ENCODE measurements around the gene MAGOH.

Gene MAGOH

GRCh38 chr1:53198241-53198651 is 40.1 kb downstream of the MAGOH start:
- no peak overlapping the region for H2AFZ ChIP-seq (ENCODE audit: low read depth, low read length)
- no peak overlapping the region for H3K27ac ChIP-seq (ENCODE audit: low read length)
- peak overlapping the region; percentile 70 for H3K4me2 ChIP-seq (ENCODE audit: insufficient read depth, low read length)
- TF ChIP-seq, protein P1, sequence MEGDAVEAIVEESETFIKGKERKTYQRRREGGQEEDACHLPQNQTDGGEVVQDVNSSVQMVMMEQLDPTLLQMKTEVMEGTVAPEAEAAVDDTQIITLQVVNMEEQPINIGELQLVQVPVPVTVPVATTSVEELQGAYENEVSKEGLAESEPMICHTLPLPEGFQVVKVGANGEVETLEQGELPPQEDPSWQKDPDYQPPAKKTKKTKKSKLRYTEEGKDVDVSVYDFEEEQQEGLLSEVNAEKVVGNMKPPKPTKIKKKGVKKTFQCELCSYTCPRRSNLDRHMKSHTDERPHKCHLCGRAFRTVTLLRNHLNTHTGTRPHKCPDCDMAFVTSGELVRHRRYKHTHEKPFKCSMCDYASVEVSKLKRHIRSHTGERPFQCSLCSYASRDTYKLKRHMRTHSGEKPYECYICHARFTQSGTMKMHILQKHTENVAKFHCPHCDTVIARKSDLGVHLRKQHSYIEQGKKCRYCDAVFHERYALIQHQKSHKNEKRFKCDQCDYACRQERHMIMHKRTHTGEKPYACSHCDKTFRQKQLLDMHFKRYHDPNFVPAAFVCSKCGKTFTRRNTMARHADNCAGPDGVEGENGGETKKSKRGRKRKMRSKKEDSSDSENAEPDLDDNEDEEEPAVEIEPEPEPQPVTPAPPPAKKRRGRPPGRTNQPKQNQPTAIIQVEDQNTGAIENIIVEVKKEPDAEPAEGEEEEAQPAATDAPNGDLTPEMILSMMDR (IDR thresholded peaks at IDR 0.05; ENCODE audit: borderline replicate concordance, extremely low read depth, low read length, poor library complexity, severe bottlenecking), result no peak
- no peak for TF ChIP-seq EZH2 (IDR thresholded peaks at IDR 0.05; ENCODE audit: borderline replicate concordance, low read depth, low read length, severe bottlenecking)
- no peaks in the 10 kb centered on the region for H4K20me1 ChIP-seq (ENCODE audit: insufficient read depth, low read length)
- H3K36me3 ChIP-seq (ENCODE audit: insufficient read depth, low read length), result peaks cover 24% of the 10 kb centered on the region
- ATAC-seq (ENCODE audit: insufficient read depth, low read depth), result no peak
- peak overlapping the region in 1 of 2 experiments; percentile 60; a peak in 1 of 4 replicates for H3K4me3 ChIP-seq (ENCODE audit: low read depth in 1 of 2, low read length in 2 of 2)
- H3K4me1 ChIP-seq (ENCODE audit: insufficient read depth, low read length), result peaks cover 21% of the 10 kb centered on the region
- DNase-seq, result no peak
- H3K27me3 ChIP-seq (ENCODE audit: insufficient read depth, low read length, poor library complexity), result no peaks in the 10 kb centered on the region
- H3K9ac ChIP-seq (ENCODE audit: low read depth, low read length), result peak overlapping the region; percentile 92
- H3K79me2 ChIP-seq (ENCODE audit: insufficient read depth, low read length), result peaks cover 18% of the 10 kb centered on the region
- no peaks in the 10 kb centered on the region for H3K9me3 ChIP-seq (ENCODE audit: insufficient read depth, low read length, severe bottlenecking)

DNA sequence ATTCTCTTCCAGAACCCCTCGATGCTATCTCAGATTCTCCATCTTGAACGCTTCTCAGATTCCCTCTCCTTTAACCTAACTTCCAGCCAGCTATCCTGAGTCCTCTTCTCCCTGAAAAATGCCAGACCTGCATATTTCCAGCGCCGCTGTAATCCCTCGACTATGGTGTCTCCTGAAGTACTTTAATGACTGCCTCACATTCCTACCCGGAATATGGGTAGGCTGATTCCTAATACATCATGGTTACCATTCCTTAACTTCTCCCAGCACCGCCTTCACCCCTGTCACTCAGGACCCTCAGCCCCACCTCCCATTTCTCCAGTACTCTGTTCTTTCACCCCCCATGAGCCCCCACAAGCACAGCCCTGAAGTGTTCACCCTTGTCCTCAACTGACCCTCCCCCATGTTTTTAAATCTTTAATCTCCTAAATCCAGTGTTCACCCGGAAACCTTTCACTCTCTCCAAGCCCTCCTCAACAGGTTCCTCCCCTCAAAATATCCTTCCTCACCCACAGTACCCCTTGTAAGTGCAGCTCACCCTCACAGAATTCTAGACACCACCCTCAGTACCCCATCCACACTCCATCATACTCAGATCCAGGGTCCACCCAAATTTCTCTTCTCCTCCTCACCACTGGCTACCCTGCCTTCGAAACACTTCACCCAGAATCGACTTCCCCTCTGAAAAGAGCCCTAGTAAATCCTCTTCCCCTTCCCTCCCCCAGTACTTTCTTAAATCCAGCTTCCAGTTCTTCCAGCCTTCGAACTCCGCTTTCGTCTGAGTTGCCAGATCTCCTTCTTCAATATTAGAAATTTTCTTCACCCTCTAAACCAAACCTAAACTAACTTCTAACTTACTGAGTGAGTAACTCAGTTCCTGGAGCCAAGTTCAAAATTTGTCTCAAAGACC is 40.8 kb downstream of the MAGOH start:
- no peaks in the 10 kb centered on the region for H3K27me3 ChIP-seq (ENCODE audit: insufficient read depth, low read length, poor library complexity)
- peaks cover 18% of the 10 kb centered on the region for H3K79me2 ChIP-seq (ENCODE audit: insufficient read depth, low read length)
- TF ChIP-seq EZH2 (IDR thresholded peaks at IDR 0.05; ENCODE audit: borderline replicate concordance, low read depth, low read length, severe bottlenecking), result no peak
- TF ChIP-seq, protein P1 (IDR thresholded peaks at IDR 0.05; ENCODE audit: borderline replicate concordance, extremely low read depth, low read length, poor library complexity, severe bottlenecking), result no peak
- no peak for DNase-seq
- no peak for ATAC-seq (ENCODE audit: insufficient read depth, low read depth)
- peaks cover 21% of the 10 kb centered on the region for H3K4me1 ChIP-seq (ENCODE audit: insufficient read depth, low read length)
- H3K4me3 ChIP-seq (ENCODE audit: low read depth in 1 of 2, low read length in 2 of 2), result peak overlapping the region; percentile 25 to 60; a peak in 3 of 4 replicates
- H3K36me3 ChIP-seq (ENCODE audit: insufficient read depth, low read length), result peaks cover 17% of the 10 kb centered on the region
- H4K20me1 ChIP-seq (ENCODE audit: insufficient read depth, low read length), result no peaks in the 10 kb centered on the region
- peak overlapping the region; percentile 69 for H2AFZ ChIP-seq (ENCODE audit: low read depth, low read length)
- peak overlapping the region; percentile 70 for H3K4me2 ChIP-seq (ENCODE audit: insufficient read depth, low read length)
- peak overlapping the region; percentile 92 for H3K9ac ChIP-seq (ENCODE audit: low read depth, low read length)
- H3K9me3 ChIP-seq (ENCODE audit: insufficient read depth, low read length, severe bottlenecking), result no peaks in the 10 kb centered on the region
- peak overlapping the region; percentile 67 for H3K27ac ChIP-seq (ENCODE audit: low read length)

- H3K4me2 ChIP-seq (ENCODE audit: insufficient read depth, low read length), result peak within 1 kb of the TSS; percentile 70
- H3K79me2 ChIP-seq (ENCODE audit: insufficient read depth, low read length), result peaks cover 18% of the 10 kb centered on the region
- ATAC-seq (ENCODE audit: insufficient read depth, low read depth) (peak; percentile 97), DNase-seq (peak; percentile 93)
- H3K27me3 ChIP-seq (ENCODE audit: insufficient read depth, low read length, poor library complexity), result no peaks in the 10 kb centered on the region
- peak within 1 kb of the TSS; percentile 67 for H3K27ac ChIP-seq (ENCODE audit: low read length)
- H3K36me3 ChIP-seq (ENCODE audit: insufficient read depth, low read length), result peaks cover 9% of the 10 kb centered on the region; the same call in 1 of the 2 replicates
- H3K9ac ChIP-seq (ENCODE audit: low read depth, low read length), result peak within 1 kb of the TSS; percentile 92
- no peaks in the 10 kb centered on the region for H4K20me1 ChIP-seq (ENCODE audit: insufficient read depth, low read length)
- TF ChIP-seq, protein P1 (IDR thresholded peaks at IDR 0.05; ENCODE audit: borderline replicate concordance, extremely low read depth, low read length, poor library complexity, severe bottlenecking), result no peak
- no peak for TF ChIP-seq EZH2 (IDR thresholded peaks at IDR 0.05; ENCODE audit: borderline replicate concordance, low read depth, low read length, severe bottlenecking)
- H2AFZ ChIP-seq (ENCODE audit: low read depth, low read length), result peak within 1 kb of the TSS; percentile 86
- H3K4me3 ChIP-seq (ENCODE audit: low read depth in 1 of 2, low read length in 2 of 2), result peak within 1 kb of the TSS; percentile 25 to 60; a peak in 3 of 4 replicates
- H3K4me1 ChIP-seq (ENCODE audit: insufficient read depth, low read length), result peaks cover 21% of the 10 kb centered on the region
- H3K9me3 ChIP-seq (ENCODE audit: insufficient read depth, low read length, severe bottlenecking), result no peaks in the 10 kb centered on the region
Observed at GRCh38 chr1:53196485-53197290, 41.6 kb downstream of the MAGOH start, which contains the start of gene CPT2. TSS of gene CPT2 (plus strand) at chr1:53196824. CDS start at chr1:53196944, 120 bp downstream.

Measured in DND-41 (cell line).